ENCODE data around the gene ERFL.
A peak's percentile ranks its signal among the peaks of the same experiment; 100 is the strongest.

Gene ERFL

DNA sequence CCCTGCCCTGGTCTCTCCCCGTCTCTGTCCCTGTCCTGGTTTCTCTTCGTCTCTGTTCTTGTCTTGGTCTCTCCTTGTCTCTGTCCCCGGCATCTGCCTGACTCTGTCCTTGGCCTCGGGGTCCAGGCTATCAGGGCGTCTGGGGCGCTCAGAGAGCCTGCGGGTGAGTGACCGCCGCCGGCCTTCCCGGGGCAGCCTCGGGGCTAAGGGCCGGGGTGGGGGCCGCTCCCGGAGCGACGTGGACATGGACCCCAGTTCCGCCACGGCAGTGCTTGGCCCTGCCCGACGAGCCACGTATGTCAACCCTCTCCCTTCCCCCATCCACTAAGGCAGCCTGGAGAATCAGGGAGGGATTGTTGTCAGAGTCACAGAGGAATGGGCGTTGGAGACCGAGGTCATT is 30.4 kb downstream of the ERFL start:
- DNase-seq (ENCODE audit: low read depth) = no peak

DNA sequence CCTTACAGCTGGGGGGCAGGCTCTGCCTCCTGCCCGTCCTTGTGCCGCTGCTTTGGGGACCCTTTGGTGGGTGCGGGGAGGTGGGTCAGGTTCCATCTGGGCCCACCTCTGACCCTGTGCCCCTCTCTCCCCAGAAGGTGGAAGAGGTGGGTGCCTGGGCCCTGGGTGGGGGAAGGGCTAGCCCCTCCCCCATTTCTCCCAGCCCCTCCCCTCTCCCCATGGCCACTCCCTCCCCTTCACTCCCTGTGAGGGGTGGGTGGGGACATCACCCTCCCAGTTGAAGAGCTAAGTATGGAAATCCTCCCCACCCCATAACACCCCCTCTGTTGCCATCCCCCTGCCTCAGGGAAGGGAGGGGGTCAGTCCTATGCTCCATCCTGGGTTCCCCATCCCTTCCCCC is 31.1 kb downstream of the ERFL start:
- no peak for DNase-seq (ENCODE audit: low read depth)

DNA sequence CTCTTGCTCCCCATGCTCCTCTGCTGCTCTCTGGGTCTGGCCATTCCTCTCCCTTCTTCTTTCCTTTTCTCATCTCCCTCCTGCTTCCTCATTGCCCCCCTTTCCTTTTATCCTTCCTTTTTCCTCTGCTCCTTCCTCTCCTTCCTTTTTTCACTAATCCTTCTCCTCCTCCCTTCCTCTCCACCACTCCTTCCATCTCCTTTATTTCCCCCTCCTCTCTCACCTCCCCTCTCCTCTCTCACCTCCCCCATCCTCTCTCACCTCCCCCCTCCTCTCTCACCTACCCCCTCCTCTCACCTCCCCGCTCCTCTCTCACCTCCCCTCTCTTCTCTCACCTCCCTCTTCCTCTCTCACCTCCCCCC is 31.7 kb downstream of the ERFL start:
- DNase-seq (ENCODE audit: low read depth) = no peak

DNA sequence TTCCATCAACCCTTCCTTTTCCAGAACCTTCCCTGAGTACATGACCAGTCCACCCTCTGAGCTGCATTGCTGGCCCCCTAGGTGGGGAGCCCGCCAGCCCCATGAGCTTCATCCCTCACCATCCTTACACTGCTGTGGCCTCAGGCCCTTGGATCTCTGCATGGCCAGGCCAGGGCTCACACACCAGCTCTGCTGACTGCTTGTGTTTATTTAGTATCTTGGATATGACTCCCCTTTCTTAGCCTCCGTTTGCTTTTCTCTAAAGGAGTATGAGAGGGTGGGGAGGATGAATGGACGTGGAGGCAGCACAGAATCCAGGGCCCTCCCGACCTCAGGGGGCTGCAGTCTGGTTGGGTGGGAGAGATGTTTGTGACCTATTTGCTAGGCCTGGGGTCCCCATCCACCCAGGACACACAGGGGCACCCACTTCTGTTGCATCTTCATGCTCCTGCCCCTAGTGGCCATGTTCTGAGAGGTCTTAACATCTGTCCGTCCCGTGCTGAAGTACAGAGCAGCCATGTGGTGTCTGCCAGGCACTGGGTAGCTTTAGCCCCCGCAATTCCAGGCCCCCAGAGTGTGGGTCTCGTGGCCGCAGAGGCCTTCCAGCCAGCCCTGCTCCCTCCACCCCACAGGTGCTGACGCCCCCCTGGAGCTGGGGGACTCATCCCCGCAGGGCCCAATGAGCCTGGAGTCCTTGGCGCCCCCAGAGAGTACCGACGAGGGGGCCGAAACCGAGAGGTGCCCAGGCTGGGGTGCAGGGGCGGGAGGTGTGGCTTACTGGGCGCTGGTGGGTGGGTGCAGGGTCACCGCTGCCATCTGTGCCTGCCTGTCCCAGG is 32.3 kb downstream of the ERFL start:
- no peak for DNase-seq (ENCODE audit: low read depth)

DNA sequence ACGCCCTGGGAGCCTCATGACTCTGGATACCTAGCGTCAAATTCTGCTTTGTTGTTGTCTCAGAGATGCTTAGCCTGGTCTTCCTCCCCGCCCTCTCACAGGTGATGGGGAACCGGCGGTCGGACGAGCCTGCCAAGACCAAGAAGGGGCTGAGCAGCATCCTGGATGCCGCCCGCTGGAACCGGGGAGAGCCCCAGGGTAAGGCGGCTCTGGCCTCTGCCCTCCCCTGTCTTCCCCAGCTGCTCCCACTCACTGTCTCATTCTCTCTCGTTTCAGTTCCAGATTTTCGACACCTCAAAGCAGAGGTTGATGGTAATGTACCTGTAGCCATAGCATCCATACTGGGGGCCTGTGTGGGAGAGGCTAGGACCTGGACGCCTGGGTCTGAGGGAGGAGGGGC is 33.9 kb downstream of the ERFL start:
- DNase-seq (ENCODE audit: low read depth) = no peak

DNA sequence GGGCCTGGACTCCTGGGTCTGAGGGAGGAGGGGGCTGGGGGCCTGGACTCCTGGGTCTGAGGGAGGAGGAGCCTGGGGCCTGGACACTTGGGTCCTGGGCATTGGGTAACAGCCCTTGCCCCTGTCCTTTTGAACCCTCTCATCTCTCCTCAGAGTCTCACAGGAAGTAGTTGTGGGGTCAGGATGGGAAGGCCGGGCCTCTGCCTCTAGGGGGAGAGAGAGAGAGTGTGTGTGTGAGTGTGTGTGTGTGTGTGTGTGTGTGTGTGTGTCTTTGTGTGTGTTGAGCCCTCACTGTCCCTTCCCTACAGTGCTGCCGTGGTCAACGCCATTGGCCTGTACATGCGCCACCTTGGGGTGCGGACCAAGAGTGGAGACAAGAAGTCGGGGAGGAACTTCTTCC is 34.4 kb downstream of the ERFL start:
- no peak for DNase-seq (ENCODE audit: low read depth)

DNA sequence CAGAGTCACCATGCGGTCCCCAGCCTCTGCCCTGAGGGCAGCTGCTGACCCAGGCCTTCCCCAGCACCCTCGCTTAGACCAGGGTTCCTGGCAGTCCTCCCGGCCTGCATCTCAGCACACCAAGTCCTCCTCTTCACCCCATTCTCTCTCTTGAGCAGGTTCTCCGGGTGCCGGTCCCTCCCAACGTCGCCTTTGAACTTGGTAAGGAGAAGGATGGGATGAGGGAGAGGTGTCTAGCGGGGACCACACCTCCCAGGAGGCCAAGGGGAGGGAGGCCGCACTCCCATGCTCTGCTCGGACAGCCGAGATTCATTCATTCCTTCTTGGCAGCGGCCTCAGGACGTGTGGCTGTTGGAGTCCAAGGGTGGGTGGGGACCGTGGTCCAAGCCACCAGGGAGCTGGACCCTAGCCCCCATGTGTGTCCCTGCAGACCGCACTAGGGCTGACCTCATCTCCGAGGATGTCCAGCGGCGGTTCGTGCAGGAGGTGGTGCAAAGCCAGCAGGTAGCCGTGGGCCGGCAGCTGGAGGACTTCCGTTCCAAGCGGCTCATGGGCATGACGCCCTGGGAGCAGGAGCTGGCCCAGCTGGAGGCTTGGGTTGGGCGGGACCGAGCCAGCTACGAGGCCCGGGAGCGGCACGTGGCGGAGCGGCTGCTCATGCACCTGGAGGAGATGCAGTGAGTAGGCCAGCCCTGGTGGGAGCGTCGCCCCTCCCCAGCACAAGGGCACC is 35.9 kb downstream of the ERFL start:
- DNase-seq (ENCODE audit: low read depth) = no peak

DNA sequence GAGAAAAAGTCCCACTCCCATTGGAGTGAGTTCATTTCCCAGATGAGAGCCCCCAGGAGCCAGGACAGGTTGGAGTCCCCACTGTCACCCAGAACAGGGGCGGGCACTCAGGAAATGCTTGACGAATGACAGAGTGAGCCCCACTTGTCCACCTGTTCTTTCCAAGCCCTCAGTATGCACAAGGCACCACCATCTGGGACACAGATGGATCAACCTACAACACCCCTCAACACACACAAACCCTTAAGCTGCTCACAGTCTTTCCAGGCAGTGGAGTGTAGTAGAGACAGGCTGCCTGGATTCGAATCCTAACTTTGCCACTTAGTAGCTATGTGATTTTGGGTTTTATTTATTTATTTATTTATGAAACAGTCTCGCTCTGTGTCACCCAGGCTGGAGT is 37.3 kb downstream of the ERFL start:
- no peak for DNase-seq (ENCODE audit: low read depth)

DNA sequence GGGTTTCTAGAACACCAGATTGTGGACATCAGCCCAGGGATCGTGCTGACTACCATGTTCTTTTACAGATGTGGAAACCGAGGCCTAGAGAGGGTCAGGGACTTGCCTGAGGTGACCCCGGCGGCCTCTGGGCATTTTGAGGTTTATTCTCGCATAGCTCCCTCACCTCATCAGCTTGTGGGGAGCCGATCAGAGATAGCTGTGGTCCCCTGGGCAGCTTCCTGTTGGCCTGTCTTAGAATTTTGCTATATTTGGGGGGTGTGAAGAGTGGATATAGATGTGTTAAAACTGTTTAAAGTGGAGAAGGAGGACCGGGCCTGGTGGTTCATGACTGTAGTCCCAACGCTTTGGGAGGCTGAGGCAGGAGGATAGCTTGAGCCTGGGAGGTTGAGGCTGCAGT is 38.4 kb downstream of the ERFL start:
- no peak for DNase-seq (ENCODE audit: low read depth)

DNA sequence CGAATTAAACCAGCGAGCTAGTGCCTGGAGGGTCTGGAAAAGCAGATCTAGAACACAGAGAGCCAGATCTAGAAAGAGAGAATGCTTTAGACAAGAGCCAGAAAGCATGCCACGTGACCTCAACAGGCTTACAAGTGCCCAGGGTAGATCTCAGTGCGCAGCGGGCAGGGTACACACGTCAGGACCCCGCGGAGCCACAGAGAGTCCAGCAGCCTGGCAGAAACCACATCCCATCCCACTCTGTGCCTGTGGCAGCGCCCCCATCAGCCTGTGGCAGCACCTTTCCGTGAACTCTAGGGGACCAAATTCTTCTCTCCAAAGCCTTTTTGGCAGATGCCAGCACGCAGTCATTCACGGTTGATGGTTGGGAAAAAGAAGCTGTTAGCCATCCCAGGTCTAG is 39.3 kb downstream of the ERFL start:
- no peak for DNase-seq (ENCODE audit: low read depth)

DNA sequence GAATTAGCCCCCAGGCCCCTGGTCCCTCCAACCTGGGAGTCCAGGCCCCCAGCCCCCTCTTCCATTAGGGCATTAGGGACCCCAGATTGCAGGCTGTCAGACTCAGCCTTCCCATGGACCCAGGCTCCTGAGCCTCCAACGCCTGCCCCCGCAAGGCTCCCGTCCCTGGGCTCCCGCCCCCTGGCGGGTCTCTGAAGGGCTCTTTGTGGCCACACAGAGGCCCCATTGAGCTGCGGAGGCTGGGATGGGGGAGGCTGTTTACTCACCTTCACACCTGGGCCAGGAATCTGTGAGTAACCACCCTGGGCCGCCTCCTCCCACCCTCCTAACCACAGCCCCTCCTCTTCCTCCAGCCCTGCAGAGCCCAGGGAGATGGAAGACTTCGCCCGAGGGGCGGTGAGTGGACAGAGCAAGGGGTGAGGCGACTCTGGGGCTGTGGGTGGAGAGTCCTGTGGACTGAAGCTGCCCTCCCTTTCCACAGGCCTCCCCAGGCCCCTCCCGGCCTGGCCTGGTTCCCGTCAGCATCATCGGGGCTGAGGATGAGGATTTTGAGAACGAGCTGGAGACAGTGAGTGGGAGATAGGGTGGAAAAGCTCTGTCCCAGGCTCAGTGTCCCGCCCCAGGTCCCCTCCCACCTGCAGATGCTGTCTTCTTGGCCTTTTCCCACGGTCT is 40.4 kb downstream of the ERFL start:
- peak; percentile 75 for DNase-seq (ENCODE audit: low read depth)

DNA sequence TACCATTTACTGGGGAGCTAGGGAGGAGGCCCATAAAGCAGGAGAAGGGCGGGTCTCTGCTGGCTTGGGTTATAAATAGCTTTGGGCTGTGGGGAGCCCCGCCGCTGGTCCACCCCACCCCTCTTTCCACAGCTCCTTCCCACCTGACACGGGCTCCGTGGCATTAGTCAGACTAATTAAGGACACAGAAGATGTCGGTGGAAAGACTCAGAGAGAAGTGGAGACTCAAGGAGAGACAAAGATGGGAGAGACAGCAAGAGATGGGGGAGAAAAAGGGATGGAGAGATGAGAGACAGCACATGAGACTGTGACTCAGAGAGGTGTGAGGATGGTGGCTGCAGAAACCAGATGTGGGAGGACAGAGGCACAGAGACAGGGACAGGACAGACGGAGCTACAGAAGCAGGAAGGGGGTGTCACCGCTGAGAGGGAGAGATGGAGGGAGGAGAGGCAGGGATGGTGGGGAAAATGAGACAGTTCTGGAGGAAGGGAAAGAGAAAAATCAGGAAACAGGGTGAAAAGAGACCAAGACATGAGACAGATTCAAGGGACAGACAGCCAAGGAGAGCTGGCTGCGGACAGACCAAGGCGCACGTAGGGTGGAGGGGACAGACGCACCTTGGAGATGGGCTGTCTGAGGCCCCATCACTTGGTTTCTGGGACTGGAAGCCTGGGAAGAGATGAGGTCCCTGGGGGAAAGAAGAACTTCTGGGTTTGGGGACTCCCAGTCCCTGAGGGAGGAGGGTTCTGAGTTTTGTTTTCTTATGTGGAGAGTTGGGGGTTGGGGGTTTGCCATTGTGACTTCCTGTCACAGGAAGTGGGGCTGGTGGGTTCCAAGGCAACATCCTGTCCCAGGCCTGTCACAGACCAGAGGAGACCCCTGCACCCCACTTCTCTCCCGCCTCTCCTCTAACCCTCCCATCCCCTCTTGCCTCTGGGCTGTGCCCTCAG is 41.2 kb downstream of the ERFL start:
- DNase-seq (ENCODE audit: low read depth) = peak; percentile 63

DNA sequence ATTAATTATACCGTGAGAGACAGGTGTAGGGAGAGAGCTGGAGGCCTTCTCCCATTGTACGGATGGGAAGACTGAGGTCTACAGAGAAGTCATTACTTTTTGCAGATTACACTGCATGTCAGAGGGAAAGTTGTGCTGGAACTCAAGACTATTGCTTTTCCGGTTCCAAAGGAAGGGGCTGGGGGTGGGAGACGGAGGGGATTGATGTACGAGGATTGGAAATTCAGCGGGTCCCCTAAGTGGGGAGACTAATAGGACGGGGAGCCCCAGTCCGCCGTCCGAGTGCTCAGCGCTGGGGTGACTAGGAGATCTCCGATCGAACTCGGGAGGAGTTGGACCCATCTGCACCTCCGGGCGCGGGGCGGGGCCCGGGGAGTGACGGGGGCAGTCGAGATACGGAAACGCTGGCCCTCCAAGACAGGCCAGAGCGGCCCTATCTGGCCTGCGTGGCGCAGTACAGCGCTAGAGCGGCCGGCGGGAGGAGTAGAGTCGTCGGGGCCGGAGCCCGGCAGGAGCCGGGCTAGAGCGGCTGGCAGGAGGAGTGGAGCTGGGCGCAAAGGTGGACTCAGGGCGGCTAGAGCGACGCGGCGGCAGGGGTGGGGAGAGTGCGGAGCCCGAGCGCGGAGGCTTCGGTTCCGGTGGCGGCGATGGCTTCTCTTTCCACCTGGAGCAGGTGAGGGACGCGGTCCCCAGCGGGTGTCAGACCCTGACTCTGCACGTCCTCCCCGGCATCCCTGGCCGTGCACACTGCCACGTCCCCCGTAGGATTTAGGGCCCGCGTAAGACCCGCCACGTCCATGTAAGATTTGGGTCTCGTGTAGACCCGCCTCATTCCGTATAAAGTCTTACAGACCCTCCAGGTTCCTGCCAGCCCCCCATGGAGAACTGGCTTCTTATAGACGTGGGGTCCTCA is 44.2 kb downstream of the ERFL start:
- DNase-seq (ENCODE audit: low read depth) = peak; percentile 66

DNA sequence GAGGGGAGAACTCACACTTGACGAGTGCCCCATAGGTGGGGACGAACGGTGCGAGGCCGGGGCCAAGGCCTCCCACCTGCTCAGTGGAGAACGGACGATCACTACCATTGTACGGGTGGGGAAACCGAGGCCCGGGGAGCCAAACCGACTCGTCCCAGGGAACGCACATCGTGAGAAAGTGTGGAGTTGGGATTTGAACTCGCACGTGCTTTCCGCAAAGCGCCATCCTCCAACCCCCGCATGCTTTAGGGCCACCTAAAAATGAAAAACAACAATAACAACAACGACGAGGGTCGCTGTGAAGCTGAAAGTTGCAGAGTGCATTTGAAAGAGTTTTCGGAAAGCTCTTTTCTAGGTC is 44.8 kb downstream of the ERFL start:
- DNase-seq (ENCODE audit: low read depth) = no peak

DNA sequence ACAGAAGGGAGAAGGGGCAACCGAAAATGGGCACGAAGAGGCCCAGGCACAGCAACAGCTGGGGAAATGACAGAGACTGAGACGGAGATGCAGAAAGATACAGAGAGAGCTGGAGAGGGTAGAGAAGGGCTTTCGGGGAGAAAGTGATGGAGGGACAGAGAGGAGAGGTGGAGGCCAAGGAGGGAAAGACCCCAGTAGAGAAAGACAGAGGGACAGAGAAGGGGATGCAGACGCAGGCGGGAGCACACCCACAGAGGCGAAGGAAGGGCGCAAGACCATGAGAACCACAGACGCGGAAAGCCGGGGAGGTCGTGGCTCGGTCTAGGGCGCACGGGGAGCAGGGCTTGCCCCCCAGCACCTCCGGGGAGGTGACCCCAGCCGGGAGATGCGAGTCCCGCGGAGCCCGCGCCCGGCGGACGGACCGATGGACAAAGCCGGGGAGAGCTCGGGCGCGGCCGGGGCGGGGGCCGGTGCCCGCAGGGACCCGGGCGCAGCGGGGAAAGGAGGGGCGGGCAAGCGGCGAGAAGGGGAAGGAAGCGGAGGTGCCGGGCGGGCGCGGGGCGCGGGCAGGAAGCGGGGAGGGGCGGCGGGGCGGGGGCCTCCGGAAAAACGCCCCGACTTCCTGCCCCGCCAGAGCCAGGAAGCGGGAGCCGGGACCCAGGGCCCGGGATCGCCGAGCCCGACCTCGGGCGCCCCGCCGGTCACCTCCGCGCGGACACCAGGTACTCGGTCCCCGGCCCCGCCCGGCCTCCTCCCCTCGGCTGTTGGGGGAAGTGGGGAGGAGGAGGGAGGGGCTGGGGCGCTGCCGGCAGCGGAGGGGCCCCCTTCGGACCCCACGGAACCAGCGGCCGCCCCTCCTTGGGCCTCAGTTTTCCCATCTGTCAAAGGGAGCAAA is 45.4 kb downstream of the ERFL start, which contains the start of gene ARHGEF1:
Gene ARHGEF1, plus strand, starts transcription at position 617 of the 895 bp plus-strand sequence. CDS start 4,899 bp downstream, outside the sequence.
- peak; percentile 52 for DNase-seq (ENCODE audit: low read depth)

DNA sequence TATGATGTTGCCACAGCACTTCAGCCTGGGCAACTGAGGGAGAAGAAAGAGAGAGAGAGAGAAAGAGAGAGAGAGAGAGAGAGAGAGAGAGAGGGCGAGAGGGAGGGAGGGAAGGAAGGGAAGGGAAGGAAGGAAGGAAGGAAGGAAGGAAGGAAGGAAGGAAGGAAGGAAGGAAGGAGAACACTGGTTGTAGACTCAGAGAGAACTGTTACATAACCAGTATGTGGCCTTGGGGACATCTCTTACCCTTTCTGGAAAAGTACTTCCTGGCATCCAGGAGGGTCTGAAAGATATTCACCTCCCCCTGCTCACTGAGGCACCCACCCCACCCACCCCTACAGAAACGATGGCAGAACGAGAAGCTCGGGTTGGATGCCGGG is 47.9 kb downstream of the ERFL start:
- no peak for DNase-seq (ENCODE audit: low read depth)

DNA sequence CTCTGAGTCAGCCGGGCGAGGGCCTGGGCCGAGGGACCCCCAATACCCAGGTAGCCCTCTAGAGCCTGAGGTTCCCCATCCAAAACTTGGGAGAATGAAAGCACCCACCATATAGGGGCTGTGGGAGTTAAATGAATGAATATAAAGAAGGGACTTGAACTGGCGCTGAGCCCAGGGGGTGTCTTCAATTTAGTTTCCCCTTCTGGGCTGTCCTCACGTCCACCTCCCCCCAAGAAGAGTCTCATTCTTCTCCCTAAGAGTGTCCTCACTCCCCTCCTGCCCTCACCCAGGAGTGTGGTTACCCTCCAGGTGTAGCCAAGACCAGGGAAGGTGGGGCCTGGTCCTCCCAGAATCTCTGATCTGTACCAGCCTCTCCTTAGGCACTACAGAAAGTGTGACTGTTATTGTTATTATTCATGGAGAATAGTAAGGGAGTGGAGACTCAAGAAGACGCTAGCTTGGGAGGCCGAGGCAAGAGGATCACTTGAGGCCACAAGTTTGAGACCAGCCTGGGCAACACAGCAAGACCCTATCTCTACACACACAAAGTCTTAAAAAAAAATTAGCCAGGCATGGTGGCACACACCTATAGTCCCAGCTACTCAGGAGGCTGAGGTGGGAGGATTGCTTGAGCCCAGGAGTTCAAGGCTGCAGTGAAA is 48.5 kb downstream of the ERFL start:
- DNase-seq (ENCODE audit: low read depth) = no peak

DNA sequence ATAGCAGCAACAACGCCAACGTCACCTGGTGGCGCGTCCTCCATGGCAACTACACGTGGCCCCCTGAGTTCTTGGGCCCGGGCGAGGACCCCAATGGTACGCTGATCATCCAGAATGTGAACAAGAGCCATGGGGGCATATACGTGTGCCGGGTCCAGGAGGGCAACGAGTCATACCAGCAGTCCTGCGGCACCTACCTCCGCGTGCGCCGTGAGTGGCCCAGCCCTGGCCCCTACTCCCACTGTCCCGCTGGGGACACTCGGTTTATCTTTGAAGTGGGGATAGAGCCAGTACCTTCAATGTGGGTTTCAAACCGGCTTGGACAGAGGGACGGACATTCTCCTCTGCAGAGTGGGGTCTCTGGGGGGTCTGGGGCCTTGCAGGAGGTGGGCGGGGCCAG is 49.2 kb downstream of the ERFL start:
- no peak for DNase-seq (ENCODE audit: low read depth)

All from T-helper 22 cell (primary cell).